ENCODE results near the gene FXR2.

The FXR2 gene

DNA sequence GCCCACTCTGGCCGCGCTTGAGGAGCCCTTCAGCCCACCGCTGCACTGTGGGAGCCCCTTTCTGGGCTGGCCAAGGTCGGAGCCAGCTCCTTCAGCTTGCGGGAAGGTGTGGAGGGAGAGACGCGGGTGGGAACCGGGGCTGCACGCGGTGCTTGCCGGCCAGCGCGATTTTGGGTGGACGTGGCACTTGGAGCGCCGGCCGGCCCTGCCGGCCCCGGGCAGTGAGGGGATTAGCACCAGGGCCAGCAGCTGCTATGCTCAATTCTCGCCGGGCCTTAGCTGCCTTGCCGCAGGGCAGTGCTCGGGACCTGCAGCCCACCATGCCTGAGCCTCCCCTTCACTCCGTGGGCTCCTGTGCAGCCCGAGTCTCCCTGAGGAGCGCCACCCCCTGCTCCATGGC is 26.1 kb upstream of the FXR2 start:
- TF ChIP-seq, protein P1, sequence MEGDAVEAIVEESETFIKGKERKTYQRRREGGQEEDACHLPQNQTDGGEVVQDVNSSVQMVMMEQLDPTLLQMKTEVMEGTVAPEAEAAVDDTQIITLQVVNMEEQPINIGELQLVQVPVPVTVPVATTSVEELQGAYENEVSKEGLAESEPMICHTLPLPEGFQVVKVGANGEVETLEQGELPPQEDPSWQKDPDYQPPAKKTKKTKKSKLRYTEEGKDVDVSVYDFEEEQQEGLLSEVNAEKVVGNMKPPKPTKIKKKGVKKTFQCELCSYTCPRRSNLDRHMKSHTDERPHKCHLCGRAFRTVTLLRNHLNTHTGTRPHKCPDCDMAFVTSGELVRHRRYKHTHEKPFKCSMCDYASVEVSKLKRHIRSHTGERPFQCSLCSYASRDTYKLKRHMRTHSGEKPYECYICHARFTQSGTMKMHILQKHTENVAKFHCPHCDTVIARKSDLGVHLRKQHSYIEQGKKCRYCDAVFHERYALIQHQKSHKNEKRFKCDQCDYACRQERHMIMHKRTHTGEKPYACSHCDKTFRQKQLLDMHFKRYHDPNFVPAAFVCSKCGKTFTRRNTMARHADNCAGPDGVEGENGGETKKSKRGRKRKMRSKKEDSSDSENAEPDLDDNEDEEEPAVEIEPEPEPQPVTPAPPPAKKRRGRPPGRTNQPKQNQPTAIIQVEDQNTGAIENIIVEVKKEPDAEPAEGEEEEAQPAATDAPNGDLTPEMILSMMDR (conservative IDR thresholded peaks at IDR 0.05; ENCODE audit: control insufficient read depth, insufficient read depth, low read depth, low read length), result no peak
- DNase-seq (ENCODE audit: low read depth), result no peak
- H3K4me3 ChIP-seq (ENCODE audit: control insufficient read depth, low read depth, low read length), result no peak overlapping the region

DNA sequence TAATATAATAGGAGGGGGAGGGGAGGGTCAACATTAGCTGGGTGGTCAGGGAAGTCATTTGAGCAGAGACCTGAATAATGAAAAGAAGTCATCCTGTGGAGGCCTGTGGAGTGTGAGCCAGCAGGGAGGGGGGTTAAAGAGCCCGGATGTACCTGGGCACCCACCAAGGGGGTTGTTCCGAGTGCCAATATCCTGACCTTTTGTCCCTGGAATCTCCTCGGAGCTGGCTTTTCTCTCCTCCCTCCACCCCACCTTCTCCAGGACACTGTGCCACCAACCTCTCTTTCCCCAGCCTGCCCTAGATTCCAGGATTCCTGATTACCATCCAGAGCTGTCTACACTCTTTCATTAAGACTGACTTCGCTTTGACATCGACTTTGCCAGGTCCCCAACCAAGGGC is 21.5 kb upstream of the FXR2 start:
- DNase-seq (ENCODE audit: low read depth), result no peak
- no peak overlapping the region for H3K4me3 ChIP-seq (ENCODE audit: control insufficient read depth, low read depth, low read length)
- TF ChIP-seq, protein P1 (conservative IDR thresholded peaks at IDR 0.05; ENCODE audit: control insufficient read depth, insufficient read depth, low read depth, low read length), result no peak

DNA sequence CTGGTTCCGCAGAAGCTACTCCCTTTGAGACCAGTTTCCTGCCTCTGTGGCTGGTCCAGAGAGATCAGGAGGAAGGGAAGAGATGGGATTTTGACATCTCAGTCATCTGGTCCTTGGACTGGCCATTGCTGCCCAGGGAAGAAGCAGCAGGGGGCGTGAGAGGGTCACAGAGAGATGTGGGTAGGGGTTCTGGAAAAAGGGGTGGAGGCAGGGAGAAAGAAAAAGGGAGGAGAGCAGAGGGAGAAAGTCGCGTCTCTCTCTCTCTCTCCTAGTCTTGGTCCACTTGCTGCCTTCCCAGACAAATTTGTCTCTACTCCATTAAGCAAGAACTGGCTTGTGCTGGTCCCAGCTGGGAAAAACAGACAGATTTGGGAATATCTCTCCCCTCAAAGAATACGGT is 19.7 kb upstream of the FXR2 start:
- peak; percentile 49 for DNase-seq (ENCODE audit: low read depth)
- H3K4me3 ChIP-seq (ENCODE audit: control insufficient read depth, low read depth, low read length), result no peak overlapping the region
- TF ChIP-seq, protein P1 (conservative IDR thresholded peaks at IDR 0.05; ENCODE audit: control insufficient read depth, insufficient read depth, low read depth, low read length), result peak; percentile 66

DNA sequence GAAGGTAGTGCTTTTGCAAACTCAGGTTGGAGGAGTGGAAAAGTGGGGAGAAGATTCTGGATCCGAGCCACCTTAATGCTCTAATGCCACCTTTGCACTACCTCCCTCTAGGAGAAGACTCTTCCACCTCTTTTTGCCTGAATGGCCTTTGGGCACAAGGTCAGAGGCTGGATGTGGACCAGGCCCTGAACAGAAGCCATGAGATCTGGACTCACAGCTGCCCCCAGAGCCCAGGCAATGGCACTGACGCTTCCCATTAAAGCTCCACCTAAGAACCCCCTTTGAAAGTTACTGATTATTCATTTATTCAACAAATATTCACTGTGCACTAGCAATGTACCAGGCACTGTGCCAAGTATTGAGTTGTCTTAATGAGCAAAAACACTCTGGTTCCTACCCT is 18.4 kb upstream of the FXR2 start:
- DNase-seq (ENCODE audit: low read depth), result no peak
- TF ChIP-seq, protein P1 (conservative IDR thresholded peaks at IDR 0.05; ENCODE audit: control insufficient read depth, insufficient read depth, low read depth, low read length), result no peak
- no peak overlapping the region for H3K4me3 ChIP-seq (ENCODE audit: control insufficient read depth, low read depth, low read length)

DNA sequence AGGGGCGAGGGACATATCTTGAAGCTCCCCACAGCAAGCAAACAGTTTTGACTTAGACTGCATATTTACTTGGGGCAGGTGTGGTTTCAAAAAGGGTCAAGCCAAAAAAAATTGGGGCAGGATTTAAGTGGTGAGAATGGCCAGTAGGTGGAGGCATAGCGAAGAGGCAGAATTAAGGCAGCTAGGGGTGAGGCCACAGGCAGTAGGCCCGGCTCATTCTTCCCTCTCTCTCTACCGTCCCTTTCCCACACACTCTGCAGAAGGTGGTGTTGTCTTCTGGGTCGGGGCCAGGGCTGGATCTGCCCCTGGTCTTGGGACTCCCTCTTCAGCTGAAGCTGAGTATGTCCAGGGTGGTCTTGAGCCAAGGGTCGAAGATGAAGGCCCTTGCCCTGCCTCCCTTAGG is 17.8 kb upstream of the FXR2 start:
- peak; percentile 65 for DNase-seq (ENCODE audit: low read depth)
- TF ChIP-seq, protein P1 (conservative IDR thresholded peaks at IDR 0.05; ENCODE audit: control insufficient read depth, insufficient read depth, low read depth, low read length), result peak; percentile 62
- H3K4me3 ChIP-seq (ENCODE audit: control insufficient read depth, low read depth, low read length), result no peak overlapping the region

DNA sequence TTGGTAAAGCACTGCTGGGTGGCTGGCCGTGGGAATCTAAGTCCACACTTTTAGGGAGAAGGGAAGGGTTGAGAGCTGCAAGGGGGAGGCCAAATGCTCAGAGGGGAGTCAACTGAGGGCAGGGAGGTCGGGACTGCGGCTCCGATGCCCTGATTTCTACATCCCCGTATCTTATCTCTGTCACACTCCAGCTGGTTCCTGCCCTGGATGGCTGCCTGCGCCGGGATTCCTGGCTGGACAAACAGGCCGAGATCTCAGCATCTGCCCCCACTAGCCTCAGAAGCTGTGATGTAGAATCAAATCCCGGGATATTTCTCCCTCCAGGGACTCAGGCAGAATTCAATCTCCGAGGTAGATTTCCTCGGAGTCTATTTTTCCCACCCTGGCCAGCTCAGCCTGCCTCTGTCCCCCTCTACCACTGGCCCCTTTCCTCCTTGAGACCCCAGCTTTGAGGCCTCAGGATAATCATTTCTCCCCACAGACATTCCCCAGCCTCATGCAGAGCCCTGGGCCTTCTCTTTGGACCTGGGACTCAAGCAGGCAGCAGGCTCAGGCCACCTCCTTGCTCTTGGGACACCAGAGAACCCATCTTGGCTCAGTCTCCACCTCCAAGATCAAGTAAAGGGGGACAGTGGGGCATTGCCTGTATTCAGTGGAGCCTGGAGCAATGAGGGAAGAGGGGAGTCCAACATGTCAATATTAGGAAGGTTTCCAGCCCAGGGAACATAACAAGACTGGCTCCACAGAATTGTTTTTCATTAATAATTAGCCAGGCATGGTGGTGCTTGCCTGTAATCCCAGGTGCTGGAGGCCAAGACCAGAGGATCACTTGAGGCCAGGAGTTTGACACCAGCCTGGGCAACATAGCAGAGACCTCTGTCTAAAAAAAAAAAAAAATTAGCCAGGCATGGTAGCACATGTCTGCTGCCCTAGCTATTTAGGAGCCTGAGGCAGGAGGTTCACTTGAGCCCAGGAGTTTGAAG is 17.0 kb upstream of the FXR2 start:
- TF ChIP-seq, protein P1 (conservative IDR thresholded peaks at IDR 0.05; ENCODE audit: control insufficient read depth, insufficient read depth, low read depth, low read length), result no peak
- DNase-seq (ENCODE audit: low read depth), result no peak
- no peak overlapping the region for H3K4me3 ChIP-seq (ENCODE audit: control insufficient read depth, low read depth, low read length)

Data from fibroblast of mammary gland (primary cell).